Skin epidermis (tissue), 12 donors: Measurements from ENCODE around the gene MIPEP.
"Not testable (repeated sequence)": the region's sequence is repeated elsewhere in the genome, so short reads cannot be mapped to it uniquely, and the experiment has no call there.

Experiments used
- H3K27ac ChIP-seq, 21 experiments: fragments of 200-600 bp; sonication (generic) in 11 of 21; one replicate each; pipeline ENCODE4 v1.5.0; 2020; ENCODE audit warnings: mild to moderate bottlenecking in 3 of 21, inconsistent platforms in 2 of 21, moderate library complexity in 2 of 21
- H3K4me3 ChIP-seq, 7 experiments: fragments of 200-600 bp; sonication (generic) in 2 of 7; one replicate each; pipeline ENCODE4 v1.5.0; 2020; ENCODE audit warnings: inconsistent platforms in 2 of 7, mild to moderate bottlenecking in 2 of 7, moderate library complexity in 1 of 7

Gene MIPEP

GRCh38 chr13:23888658-23889614, at the start of gene MIPEP:
Gene MIPEP, minus strand, starts transcription at chr13:23889400. Its CDS starts 80 bp downstream, at chr13:23889320.
- Histone ChIP-seq H3K4me3 (peak within 1 kb of the TSS; percentile 59 to 97 (median 82)), H3K27ac (peak within 1 kb of the TSS; percentile 30 to 97 (median 90))

DNA sequence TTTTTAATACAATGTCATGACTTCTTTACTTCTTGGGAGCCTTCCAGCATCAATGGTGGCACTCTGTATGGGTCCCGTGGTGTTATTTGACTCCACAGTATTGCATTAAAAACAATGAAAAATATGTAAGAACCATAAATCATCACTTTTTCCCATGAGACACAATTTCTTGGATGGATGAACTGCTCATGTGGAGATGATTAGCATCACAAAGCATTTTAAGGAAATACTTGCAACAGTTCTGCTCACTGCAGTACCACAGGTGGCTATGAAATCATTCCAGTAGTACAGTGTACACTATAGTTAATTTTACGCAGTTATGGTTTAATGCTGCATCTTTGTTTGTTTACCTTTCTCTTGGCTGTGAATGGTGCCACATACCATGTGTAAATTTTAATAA, 45.3 kb upstream of the MIPEP start:
- no peak overlapping the region for H3K27ac ChIP-seq
- no peak overlapping the region for H3K4me3 ChIP-seq

- Histone ChIP-seq H3K4me3 (no peak overlapping the region), H3K27ac (no peak overlapping the region)
Measured at GRCh38 chr13:23928985-23929384, 39.8 kb upstream of the MIPEP start.

- no peak overlapping the region for H3K4me3 ChIP-seq
- H3K27ac ChIP-seq, result no peak overlapping the region
Measured at GRCh38 chr13:23923031-23923430, 33.8 kb upstream of the MIPEP start.

DNA sequence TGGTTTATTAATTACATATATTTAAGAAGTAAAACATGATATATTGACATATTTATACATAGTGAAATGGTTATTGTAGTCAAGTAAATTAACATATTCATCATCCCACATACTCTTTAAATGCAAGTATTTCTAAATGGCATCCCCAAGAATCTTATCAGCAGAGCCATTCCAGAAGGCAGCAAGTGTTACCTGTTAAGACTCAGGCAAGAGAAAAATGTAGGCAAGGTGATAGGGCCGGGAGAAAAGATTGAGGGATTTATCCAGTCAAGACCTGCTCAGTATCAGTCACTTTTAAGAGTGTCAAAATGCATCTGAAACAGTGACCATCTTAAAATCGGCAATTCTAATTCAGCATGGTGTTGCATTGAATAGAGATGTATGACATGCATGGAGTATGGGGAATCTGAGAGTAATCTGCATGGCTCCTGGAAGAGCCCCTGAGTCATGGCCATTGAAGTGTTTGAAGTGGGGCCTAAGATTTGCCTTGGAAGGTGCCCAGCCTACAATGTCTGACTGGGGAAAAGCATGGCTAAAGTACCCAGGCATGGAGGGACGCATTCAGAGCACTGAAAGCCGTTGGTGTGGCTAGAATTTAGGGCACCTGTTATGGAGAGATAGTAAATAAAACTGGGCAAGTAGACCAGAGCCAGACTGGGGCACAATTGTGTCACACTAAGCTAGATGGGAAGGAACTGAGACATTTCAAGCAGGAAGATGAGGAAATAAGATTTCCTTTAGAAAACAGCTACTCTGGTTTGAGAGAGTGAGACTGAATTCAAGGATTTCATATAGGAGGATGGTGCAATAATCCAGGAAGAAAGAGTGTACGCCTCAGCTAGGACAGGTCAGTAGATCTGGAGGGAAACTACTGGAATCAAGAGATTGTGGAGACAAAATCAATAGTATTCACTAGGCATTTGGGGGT, 33.1 kb upstream of the MIPEP start:
- H3K27ac ChIP-seq, result no peak overlapping the region

DNA sequence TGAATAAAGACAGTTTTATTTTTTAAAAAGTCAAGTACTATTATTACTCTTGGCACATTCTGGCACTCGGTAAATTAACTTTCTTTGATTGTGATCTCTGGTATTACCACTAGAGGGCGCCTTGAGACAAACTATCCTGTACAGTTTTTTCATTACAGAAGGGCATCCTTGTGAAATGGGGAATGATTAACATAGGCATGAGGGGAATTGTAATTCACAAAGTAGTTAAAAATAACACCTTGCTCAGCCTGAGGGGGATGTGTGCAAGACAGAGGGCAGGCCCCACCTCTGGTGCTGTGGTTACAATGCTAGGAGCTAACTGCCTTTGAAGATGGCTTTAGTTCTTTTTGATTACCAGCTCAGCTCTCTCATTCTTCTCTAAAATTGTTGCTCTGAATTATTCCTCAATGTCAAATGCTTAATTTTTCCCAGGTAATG, 32.3 kb upstream of the MIPEP start:
- Histone ChIP-seq H3K27ac (no peak overlapping the region), H3K4me3 (no peak overlapping the region)

More for the DNA sequence above, 33.1 kb upstream of the MIPEP start:
- H3K4me3 ChIP-seq, result no peak overlapping the region

- no peak overlapping the region for H3K4me3 ChIP-seq
- H3K27ac ChIP-seq, result no peak overlapping the region
Measured at GRCh38 chr13:23919006-23919405, 29.8 kb upstream of the MIPEP start.

- Histone ChIP-seq H3K4me3 (no peak overlapping the region), H3K27ac (no peak overlapping the region)
Measured at GRCh38 chr13:23918208-23918607, 29.0 kb upstream of the MIPEP start.

GRCh38 chr13:23915308-23915707, 26.1 kb upstream of the MIPEP start:
- H3K4me3 ChIP-seq, result no peak overlapping the region
- H3K27ac ChIP-seq, result no peak overlapping the region

DNA sequence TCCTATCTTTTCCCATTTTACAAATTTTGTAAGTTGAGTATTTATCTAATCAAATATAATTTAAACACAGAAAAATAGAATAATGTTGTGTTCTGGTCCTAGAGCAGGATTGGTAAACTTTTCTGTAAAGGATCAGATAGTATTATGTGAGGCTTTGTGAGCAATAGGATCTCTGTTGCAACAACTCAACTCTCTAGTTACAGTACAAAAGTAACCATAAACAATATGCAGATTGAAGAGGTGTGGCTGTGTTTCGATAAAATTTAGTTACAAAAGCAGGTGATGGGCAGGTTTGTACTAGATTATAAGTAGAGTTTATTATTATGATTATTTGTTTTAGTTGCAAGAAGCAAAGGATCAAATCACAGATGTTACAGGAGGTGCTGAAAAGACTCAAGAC, 23.3 kb upstream of the MIPEP start:
- H3K27ac ChIP-seq, result no peak overlapping the region
- no peak overlapping the region for H3K4me3 ChIP-seq

GRCh38 chr13:23909606-23910005, 20.4 kb upstream of the MIPEP start:
- Histone ChIP-seq H3K4me3 (no peak overlapping the region), H3K27ac (no peak overlapping the region)

GRCh38 chr13:23905766-23906165, 16.6 kb upstream of the MIPEP start:
- H3K27ac ChIP-seq, result no peak overlapping the region
- H3K4me3 ChIP-seq, result no peak overlapping the region

GRCh38 chr13:23903906-23904280, 14.7 kb upstream of the MIPEP start:
- H3K4me3 ChIP-seq, result no peak overlapping the region
- H3K27ac ChIP-seq, result no peak overlapping the region

- H3K4me3 ChIP-seq, result peak overlapping the region in 3 of 7 experiments; percentile 4 to 25 (median 22)
Measured at GRCh38 chr13:23902975-23903905, 14.0 kb upstream of the MIPEP start.

GRCh38 chr13:23901365-23901764, 12.2 kb upstream of the MIPEP start:
- no peak overlapping the region for H3K27ac ChIP-seq
- no peak overlapping the region for H3K4me3 ChIP-seq

More at GRCh38 chr13:23902975-23903905, 14.0 kb upstream of the MIPEP start:
- no peak overlapping the region for H3K27ac ChIP-seq

DNA sequence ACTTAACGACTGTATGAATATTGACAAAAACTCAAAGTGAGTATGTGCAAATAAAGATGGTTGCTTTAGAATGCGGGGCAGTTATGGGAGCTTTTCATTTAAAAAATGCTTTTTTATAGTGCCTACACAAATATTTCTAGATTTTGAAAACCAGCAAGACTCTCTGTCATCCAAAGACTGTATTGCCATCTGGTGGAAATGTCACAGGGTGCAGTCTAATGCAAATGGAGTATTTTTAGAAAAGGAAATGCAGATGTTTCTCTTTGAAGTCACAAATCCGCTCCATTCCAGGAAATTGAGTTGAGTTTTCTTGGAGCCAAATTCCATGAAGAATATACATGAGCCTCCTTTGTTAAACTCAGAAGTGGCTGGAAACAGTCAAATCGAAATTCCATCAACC, 10.4 kb upstream of the MIPEP start:
- no peak overlapping the region for H3K4me3 ChIP-seq
- no peak overlapping the region for H3K27ac ChIP-seq

DNA sequence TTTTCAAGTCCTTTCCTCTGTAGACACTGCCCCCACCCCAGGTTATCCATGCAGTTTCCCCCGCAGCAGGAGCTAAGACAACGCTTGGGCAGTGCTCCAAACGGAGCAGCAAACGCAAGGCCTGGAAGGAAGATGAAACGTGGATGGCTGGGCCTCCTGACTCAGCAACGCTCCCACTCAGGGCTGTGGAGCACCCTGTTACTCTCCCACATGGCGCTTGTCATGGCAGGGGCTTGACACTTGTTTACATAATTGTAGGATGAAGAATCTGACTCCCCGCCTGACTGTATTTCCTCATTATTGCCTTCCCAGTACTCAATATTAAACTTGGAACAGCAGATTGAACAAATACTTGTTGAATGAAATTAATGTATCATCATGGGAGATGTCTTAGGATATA, 8.9 kb upstream of the MIPEP start:
- Histone ChIP-seq H3K27ac (no peak overlapping the region), H3K4me3 (no peak overlapping the region)

- H3K4me3 ChIP-seq, H3K27ac ChIP-seq: not testable (repeated sequence)
Measured at GRCh38 chr13:23897452-23897919, 8.3 kb upstream of the MIPEP start, which contains the start of gene C1QTNF9B. Gene C1QTNF9B, minus strand, starts transcription at chr13:23897502.

GRCh38 chr13:23894746-23895145, 5.5 kb upstream of the MIPEP start:
- not testable (repeated sequence) for H3K4me3 ChIP-seq, H3K27ac ChIP-seq
